GM23338 (cell line): ENCODE results near the gene COP1. TPM values are rescaled to one million over a fixed set of nuclear protein-coding genes. Genes with fewer than 3 reads are reported as not detected.
A peak's percentile ranks its signal among the peaks of the same experiment; 100 is the strongest.

Source experiments
- ATAC-seq: fragments of 200-7000 bp; cut with Tn5 transposase; 3 replicates; pipeline ENCODE4 v1.9.1; 2020
- DNase-seq: peaks from one replicate; pipeline ENCODE4 v3.0.0-alpha.2; 2015; ENCODE audit warnings: low spot score
- H2AFZ ChIP-seq: fragments of 200-600 bp; sonication (generic); 2 replicates; pipeline ENCODE4 v1.8.0; 2016; ENCODE audit warnings: antibody characterized with exemption, mild to moderate bottlenecking, moderate library complexity
- H3F3A ChIP-seq: fragments of 200-600 bp; sonication (generic); replicated peaks from 2 replicates; pipeline ENCODE4 v1.8.0; 2017; ENCODE audit warnings: antibody characterized with exemption, mixed run types, low read depth
- H3K27ac ChIP-seq: fragments of 200-600 bp; sonication (generic); 2 replicates; pipeline ENCODE4 v1.6.1; 2016; ENCODE audit warnings: low read depth
- H3K27me3 ChIP-seq: fragments of 200-600 bp; sonication (generic); 2 replicates; pipeline ENCODE4 v1.8.0; 2016; ENCODE audit warnings: mild to moderate bottlenecking, mixed run types, moderate library complexity; ENCODE audit not compliant: insufficient read depth
- H3K36me3 ChIP-seq: fragments of 200-600 bp; sonication (generic); 2 replicates; pipeline ENCODE4 v1.8.0; 2016; ENCODE audit warnings: mild to moderate bottlenecking; ENCODE audit not compliant: insufficient read depth
- H3K4me1 ChIP-seq: fragments of 200-600 bp; sonication (generic); 2 replicates; pipeline ENCODE4 v1.8.0; 2016; ENCODE audit warnings: mild to moderate bottlenecking, moderate library complexity; ENCODE audit not compliant: insufficient read depth
- H3K4me2 ChIP-seq: fragments of 200-600 bp; sonication (generic); 2 replicates; pipeline ENCODE4 v1.7.1; 2017; ENCODE audit warnings: mixed run types
- H3K4me3 ChIP-seq: fragments of 200-600 bp; sonication (generic); 2 replicates; pipeline ENCODE4 v1.6.1; 2016; ENCODE audit warnings: mixed run types
- H3K79me2 ChIP-seq: fragments of 200-600 bp; sonication (generic); replicated peaks from 2 replicates; pipeline ENCODE4 v1.8.0; 2017; ENCODE audit warnings: mild to moderate bottlenecking; ENCODE audit not compliant: insufficient read depth
- H3K9me2 ChIP-seq: fragments of 200-600 bp; sonication (generic); 2 replicates; pipeline ENCODE4 v1.8.0; 2017; ENCODE audit not compliant: insufficient read depth
- H4K20me1 ChIP-seq: fragments of 200-600 bp; sonication (generic); replicated peaks from 2 replicates; pipeline ENCODE4 v1.8.0; 2017; ENCODE audit warnings: mild to moderate bottlenecking; ENCODE audit not compliant: insufficient read depth
- H3K27ac Mint-ChIP-seq: 2 replicates; pipeline ENCODE4 v1.8.0; 2020; ENCODE audit warnings: inconsistent platforms, mild to moderate bottlenecking, moderate library complexity, mixed read lengths
- H3K27me3 Mint-ChIP-seq: 3 replicates; pipeline ENCODE4 v1.8.0; 2022; ENCODE audit warnings: low read depth, mild to moderate bottlenecking, moderate library complexity, mixed read lengths, inconsistent platforms; ENCODE audit not compliant: insufficient read depth, poor library complexity
- H3K36me3 Mint-ChIP-seq: 3 replicates; pipeline ENCODE4 v1.8.0; 2021; ENCODE audit warnings: low read depth, mild to moderate bottlenecking, inconsistent platforms, moderate library complexity, mixed read lengths
- H3K4me1 Mint-ChIP-seq: 3 replicates; pipeline ENCODE4 v1.8.0; 2020; ENCODE audit warnings: mild to moderate bottlenecking, inconsistent platforms, mixed read lengths
- H3K4me3 Mint-ChIP-seq: 3 replicates; pipeline ENCODE4 v1.8.0; 2021; ENCODE audit warnings: moderate library complexity, mild to moderate bottlenecking, inconsistent platforms, mixed read lengths
- H3K9me3 Mint-ChIP-seq: 3 replicates; pipeline ENCODE4 v1.8.0; 2020; ENCODE audit warnings: moderate library complexity, mild to moderate bottlenecking, inconsistent platforms, mixed read lengths
- CREB1 ChIP-seq: fragments of 250-450 bp; sonication (Bioruptor Pico); IDR thresholded peaks from 2 replicates; pipeline ENCODE4 v1.5.0; 2020; ENCODE audit warnings: low read depth, mild to moderate bottlenecking, moderate library complexity
- EZH2 ChIP-seq: fragments of 200-600 bp; sonication (generic); IDR thresholded peaks from one replicate; pipeline ENCODE4 v1.8.0; 2017; ENCODE audit warnings: antibody characterized with exemption, mild to moderate bottlenecking, low read depth; ENCODE audit not compliant: unreplicated experiment
- EZH2phosphoT487 ChIP-seq: fragments of 200-600 bp; sonication (generic); IDR thresholded peaks from one replicate; pipeline ENCODE4 v1.8.1; 2018; ENCODE audit warnings: antibody characterized with exemption; ENCODE audit not compliant: unreplicated experiment
- JUNB ChIP-seq: IDR thresholded peaks from one replicate; pipeline ENCODE4 v1.6.1; 2016; ENCODE audit warnings: antibody characterized with exemption; ENCODE audit not compliant: unreplicated experiment
- POLR2AphosphoS5 ChIP-seq: IDR thresholded peaks from 2 replicates; pipeline ENCODE4 v1.6.1; 2016; ENCODE audit warnings: antibody characterized with exemption, low read depth
- STAT1 ChIP-seq: IDR thresholded peaks from one replicate; pipeline ENCODE4 v1.6.1; 2016; ENCODE audit warnings: antibody characterized with exemption; ENCODE audit not compliant: unreplicated experiment
- ZNF331 ChIP-seq: fragments of 250-450 bp; sonication (Bioruptor Pico); IDR thresholded peaks from 2 replicates; pipeline ENCODE4 v1.5.0; 2020; ENCODE audit warnings: low read depth, mild to moderate bottlenecking, moderate library complexity
- polyA plus RNA-seq: library from polyadenylated mRNA; unstranded; fragments of >200 nt; fragmentation: Nextera tagmentation; extraction: Ambion mirVana; gene quantifications from 2 replicates; pipeline ENCODE4 v1.2.1, GENCODE V29; 2016
- total RNA-seq: library from RNA; depleted of rRNA; stranded (reverse); fragments of >200 nt; shearing (Covaris generic); gene quantifications from 2 replicates; pipeline ENCODE4 v1.2.3, GENCODE V29; 2014
- TF ChIP-seq, protein P1 (sequence below): IDR thresholded peaks from 2 replicates; pipeline ENCODE4 v1.6.1; 2016; ENCODE audit warnings: antibody characterized with exemption
- TF ChIP-seq, protein P2 (sequence below): IDR thresholded peaks from one replicate; pipeline ENCODE4 v1.6.1; 2018; ENCODE audit warnings: antibody characterized with exemption; ENCODE audit not compliant: unreplicated experiment
- TF ChIP-seq, protein P3 (sequence below), 2 experiments: fragments of 200-600 bp in 1 of 2; sonication (generic) in 1 of 2; conservative IDR thresholded peaks; 2 replicates each; pipeline versions ENCODE4 v1.5.1 to v1.6.1; 2016 to 2017; ENCODE audit warnings: antibody characterized with exemption in 2 of 2, low read depth in 2 of 2, mild to moderate bottlenecking in 2 of 2, moderate library complexity in 1 of 2

COP1 gene
- total and polyA plus RNA-seq, 2 experiments from 2014 or later, result 54.0 to 54.9 TPM

DNA sequence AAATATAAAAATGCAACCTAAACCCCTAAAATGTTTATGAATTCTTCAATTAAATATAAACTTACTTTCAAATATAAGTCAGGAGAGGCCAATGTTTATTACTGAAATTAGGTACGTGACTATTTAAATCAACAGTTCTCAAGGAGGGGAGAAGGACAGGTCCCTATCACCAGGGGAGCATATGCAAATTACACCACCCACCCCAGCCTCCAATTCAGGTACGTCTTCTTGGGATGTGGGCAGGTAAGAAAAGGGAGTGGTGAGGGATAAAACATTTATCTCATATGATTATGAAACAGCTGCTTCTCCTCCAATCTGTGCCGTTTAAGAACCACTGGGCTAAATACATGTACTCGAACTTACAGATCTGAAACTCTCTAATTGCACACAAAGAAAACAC lies 3.4 kb downstream of the COP1 start:
- ATAC-seq, result no peak
- Histone ChIP-seq H3K4me3 (no peak overlapping the region), H3K27ac (no peak overlapping the region), H3K9me2 (no peaks in the 10 kb centered on the region), H4K20me1 (peaks cover 51% of the 10 kb centered on the region), H3K27me3 (no peaks in the 10 kb centered on the region), H3K79me2 (peaks cover 83% of the 10 kb centered on the region), H2AFZ (no peak overlapping the region), H3K36me3 (no peaks in the 10 kb centered on the region), H3F3A (no peaks in the 10 kb centered on the region), H3K4me1 (peaks cover 24% of the 10 kb centered on the region), H3K4me2 (0 out of 2 replicates have a peak overlapping the region, but pooled peaks have one; percentile 14)
- no peak for DNase-seq
- no peak overlapping the region for H3K27ac Mint-ChIP-seq
- peaks cover 5% of the 10 kb centered on the region for H3K27me3 Mint-ChIP-seq
- peak overlapping the region; percentile 9; the same call in 1 of the 3 replicates for H3K4me3 Mint-ChIP-seq
- TF ChIP-seq EZH2, result no peak
- peaks cover 25% of the 10 kb centered on the region for H3K4me1 Mint-ChIP-seq
- H3K36me3 Mint-ChIP-seq, result peaks cover 3% of the 10 kb centered on the region
- no peaks in the 10 kb centered on the region; the same call in 2 of the 3 replicates for H3K9me3 Mint-ChIP-seq

GRCh38 chr1:176201568-176201967 lies 5.5 kb downstream of the COP1 start:
- peaks cover 99% of the 10 kb centered on the region for H3K79me2 ChIP-seq
- H3K4me1 ChIP-seq, result peaks cover 20% of the 10 kb centered on the region
- no peaks in the 10 kb centered on the region for H3F3A ChIP-seq
- no peak overlapping the region for H3K4me3 ChIP-seq
- DNase-seq (no peak), ATAC-seq (no peak)
- Mint-ChIP-seq H3K4me3 (no peak overlapping the region), H3K27ac (no peak overlapping the region), H3K9me3 (no peaks in the 10 kb centered on the region), H3K36me3 (peaks cover 3% of the 10 kb centered on the region; the same call in 2 of the 3 replicates), H3K4me1 (peaks cover 25% of the 10 kb centered on the region), H3K27me3 (peaks cover 3% of the 10 kb centered on the region)
- no peaks in the 10 kb centered on the region for H3K36me3 ChIP-seq
- no peak overlapping the region for H2AFZ ChIP-seq
- no peak overlapping the region for H3K4me2 ChIP-seq
- H3K27me3 ChIP-seq, result no peaks in the 10 kb centered on the region
- H4K20me1 ChIP-seq, result peaks cover 59% of the 10 kb centered on the region
- no peaks in the 10 kb centered on the region for H3K9me2 ChIP-seq
- H3K27ac ChIP-seq, result no peak overlapping the region
- TF ChIP-seq CREB1, result no peak
- TF ChIP-seq POLR2AphosphoS5, result no peak
- TF ChIP-seq ZNF331 (CRISPR knock-in tag), result no peak
- no peak for TF ChIP-seq STAT1
- no peak for TF ChIP-seq JUNB
- TF ChIP-seq, protein P1, sequence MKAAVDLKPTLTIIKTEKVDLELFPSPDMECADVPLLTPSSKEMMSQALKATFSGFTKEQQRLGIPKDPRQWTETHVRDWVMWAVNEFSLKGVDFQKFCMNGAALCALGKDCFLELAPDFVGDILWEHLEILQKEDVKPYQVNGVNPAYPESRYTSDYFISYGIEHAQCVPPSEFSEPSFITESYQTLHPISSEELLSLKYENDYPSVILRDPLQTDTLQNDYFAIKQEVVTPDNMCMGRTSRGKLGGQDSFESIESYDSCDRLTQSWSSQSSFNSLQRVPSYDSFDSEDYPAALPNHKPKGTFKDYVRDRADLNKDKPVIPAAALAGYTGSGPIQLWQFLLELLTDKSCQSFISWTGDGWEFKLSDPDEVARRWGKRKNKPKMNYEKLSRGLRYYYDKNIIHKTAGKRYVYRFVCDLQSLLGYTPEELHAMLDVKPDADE, result no peak
- TF ChIP-seq, protein P2, sequence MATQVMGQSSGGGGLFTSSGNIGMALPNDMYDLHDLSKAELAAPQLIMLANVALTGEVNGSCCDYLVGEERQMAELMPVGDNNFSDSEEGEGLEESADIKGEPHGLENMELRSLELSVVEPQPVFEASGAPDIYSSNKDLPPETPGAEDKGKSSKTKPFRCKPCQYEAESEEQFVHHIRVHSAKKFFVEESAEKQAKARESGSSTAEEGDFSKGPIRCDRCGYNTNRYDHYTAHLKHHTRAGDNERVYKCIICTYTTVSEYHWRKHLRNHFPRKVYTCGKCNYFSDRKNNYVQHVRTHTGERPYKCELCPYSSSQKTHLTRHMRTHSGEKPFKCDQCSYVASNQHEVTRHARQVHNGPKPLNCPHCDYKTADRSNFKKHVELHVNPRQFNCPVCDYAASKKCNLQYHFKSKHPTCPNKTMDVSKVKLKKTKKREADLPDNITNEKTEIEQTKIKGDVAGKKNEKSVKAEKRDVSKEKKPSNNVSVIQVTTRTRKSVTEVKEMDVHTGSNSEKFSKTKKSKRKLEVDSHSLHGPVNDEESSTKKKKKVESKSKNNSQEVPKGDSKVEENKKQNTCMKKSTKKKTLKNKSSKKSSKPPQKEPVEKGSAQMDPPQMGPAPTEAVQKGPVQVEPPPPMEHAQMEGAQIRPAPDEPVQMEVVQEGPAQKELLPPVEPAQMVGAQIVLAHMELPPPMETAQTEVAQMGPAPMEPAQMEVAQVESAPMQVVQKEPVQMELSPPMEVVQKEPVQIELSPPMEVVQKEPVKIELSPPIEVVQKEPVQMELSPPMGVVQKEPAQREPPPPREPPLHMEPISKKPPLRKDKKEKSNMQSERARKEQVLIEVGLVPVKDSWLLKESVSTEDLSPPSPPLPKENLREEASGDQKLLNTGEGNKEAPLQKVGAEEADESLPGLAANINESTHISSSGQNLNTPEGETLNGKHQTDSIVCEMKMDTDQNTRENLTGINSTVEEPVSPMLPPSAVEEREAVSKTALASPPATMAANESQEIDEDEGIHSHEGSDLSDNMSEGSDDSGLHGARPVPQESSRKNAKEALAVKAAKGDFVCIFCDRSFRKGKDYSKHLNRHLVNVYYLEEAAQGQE, result no peak
- TF ChIP-seq, protein P3, sequence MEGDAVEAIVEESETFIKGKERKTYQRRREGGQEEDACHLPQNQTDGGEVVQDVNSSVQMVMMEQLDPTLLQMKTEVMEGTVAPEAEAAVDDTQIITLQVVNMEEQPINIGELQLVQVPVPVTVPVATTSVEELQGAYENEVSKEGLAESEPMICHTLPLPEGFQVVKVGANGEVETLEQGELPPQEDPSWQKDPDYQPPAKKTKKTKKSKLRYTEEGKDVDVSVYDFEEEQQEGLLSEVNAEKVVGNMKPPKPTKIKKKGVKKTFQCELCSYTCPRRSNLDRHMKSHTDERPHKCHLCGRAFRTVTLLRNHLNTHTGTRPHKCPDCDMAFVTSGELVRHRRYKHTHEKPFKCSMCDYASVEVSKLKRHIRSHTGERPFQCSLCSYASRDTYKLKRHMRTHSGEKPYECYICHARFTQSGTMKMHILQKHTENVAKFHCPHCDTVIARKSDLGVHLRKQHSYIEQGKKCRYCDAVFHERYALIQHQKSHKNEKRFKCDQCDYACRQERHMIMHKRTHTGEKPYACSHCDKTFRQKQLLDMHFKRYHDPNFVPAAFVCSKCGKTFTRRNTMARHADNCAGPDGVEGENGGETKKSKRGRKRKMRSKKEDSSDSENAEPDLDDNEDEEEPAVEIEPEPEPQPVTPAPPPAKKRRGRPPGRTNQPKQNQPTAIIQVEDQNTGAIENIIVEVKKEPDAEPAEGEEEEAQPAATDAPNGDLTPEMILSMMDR (conservative IDR thresholded peaks at IDR 0.05; ENCODE audit: low read depth in 2 of 2), result no peak
- TF ChIP-seq EZH2phosphoT487, result no peak
- no peak for TF ChIP-seq EZH2
